Fibroblast of the aortic adventitia (primary cell): ENCODE results near the gene DBF4. TPM values are rescaled to one million over a fixed set of nuclear protein-coding genes. Genes with fewer than 3 reads are reported as not detected.
"Not testable (repeated sequence)": the region's sequence is repeated elsewhere in the genome, so short reads cannot be mapped to it uniquely, and the experiment has no call there.

ENCODE experiments used
- DNase-seq: peaks from one replicate; pipeline ENCODE4 v3.0.0-alpha.2; 2010; ENCODE audit warnings: low read depth
- H3K4me3 ChIP-seq: 2 replicates; pipeline ENCODE4 v1.5.1; 2011; ENCODE audit warnings: low read depth, mild to moderate bottlenecking, control low read depth, low read length, moderate library complexity
- CTCF ChIP-seq: IDR thresholded peaks from 2 replicates; pipeline ENCODE4 v1.5.1; 2011; ENCODE audit warnings: mild to moderate bottlenecking, low read length, control low read depth, inconsistent platforms; ENCODE audit not compliant: insufficient read depth
- total RNA-seq: library from RNA; depleted of rRNA; stranded (reverse); fragments of >200 nt; gene quantifications from 2 replicates; pipeline ENCODE4 v1.2.3, GENCODE V29; 2012; ENCODE audit warnings: low replicate concordance

The DBF4 gene
- total RNA-seq, 1 donor: 38.8 TPM

- no peak for TF ChIP-seq CTCF
- H3K4me3 ChIP-seq: peak overlapping the region; percentile 73
- no peak for DNase-seq
Measured at GRCh38 chr7:87935384-87935706, 59.1 kb downstream of the DBF4 start.

GRCh38 chr7:87941138-87941537 is 64.8 kb downstream of the DBF4 start:
- H3K4me3 ChIP-seq: no peak overlapping the region
- DNase-seq: no peak
- no peak for TF ChIP-seq CTCF

GRCh38 chr7:87944547-87944946 is 68.3 kb downstream of the DBF4 start:
- DNase-seq: no peak
- no peak for TF ChIP-seq CTCF
- no peak overlapping the region for H3K4me3 ChIP-seq

GRCh38 chr7:87945926-87946325 is 69.6 kb downstream of the DBF4 start:
- H3K4me3 ChIP-seq, DNase-seq: not testable (repeated sequence)

- TF ChIP-seq CTCF: no peak
Measured at GRCh38 chr7:87948371-87948770, 72.1 kb downstream of the DBF4 start.

More at GRCh38 chr7:87948371-87948770, 72.1 kb downstream of the DBF4 start:
- H3K4me3 ChIP-seq: no peak overlapping the region
- no peak for DNase-seq

Other genes with a start within 250 kb of the DBF4 start
- 0.27 and 3.1 TPM in 2 replicates for gene RUNDC3B, start 248.1 kb upstream of the DBF4 start, total RNA-seq
- 6.9 and 22.9 TPM in 2 replicates for gene SLC25A40, start 133 bp upstream of the DBF4 start, total RNA-seq
- 1.3 and 2.4 TPM in 2 replicates for gene ADAM22, start 57.8 kb downstream of the DBF4 start, total RNA-seq